SH-SY5Y (cell line): ENCODE results near the gene EXOC6B.

Experiments used
- GATA2 ChIP-seq: IDR thresholded peaks from 2 replicates; pipeline ENCODE4 v1.6.1; 2011; ENCODE audit warnings: mild to moderate bottlenecking, low read depth, low read length
- GATA3 ChIP-seq: IDR thresholded peaks from 2 replicates; pipeline ENCODE4 v1.6.1; 2011; ENCODE audit warnings: low read depth, mild to moderate bottlenecking, low read length, moderate library complexity

- TF ChIP-seq GATA2, result no peak
- TF ChIP-seq GATA3, result no peak
Observed at GRCh38 chr2:72835403-72835802, 9.6 kb upstream of the EXOC6B start.
